DND-41 (cell line): ENCODE measurements around the gene LLGL2.

ENCODE experiments used
- ATAC-seq: fragments of 200-7000 bp; cut with Tn5 transposase; 3 replicates; pipeline ENCODE4 v1.9.1; 2021; ENCODE audit warnings: low read depth; ENCODE audit not compliant: insufficient read depth
- DNase-seq: peaks from one replicate; pipeline ENCODE4 v3.0.0-alpha.2; 2020
- H2AFZ ChIP-seq: 2 replicates; pipeline ENCODE4 v1.6.0; 2012; ENCODE audit warnings: low read depth, low read length
- H3K27ac ChIP-seq: 2 replicates; pipeline ENCODE4 v1.5.1; 2012; ENCODE audit warnings: low read length, inconsistent platforms
- H3K27me3 ChIP-seq: fragments of 200-600 bp; sonication (generic); 2 replicates; pipeline ENCODE4 v1.6.0; 2012; ENCODE audit warnings: low read length, mild to moderate bottlenecking, inconsistent platforms; ENCODE audit not compliant: insufficient read depth, poor library complexity
- H3K36me3 ChIP-seq: 2 replicates; pipeline ENCODE4 v1.5.1; 2012; ENCODE audit warnings: low read length, inconsistent platforms; ENCODE audit not compliant: insufficient read depth
- H3K4me1 ChIP-seq: 2 replicates; pipeline ENCODE4 v1.5.1; 2012; ENCODE audit warnings: mild to moderate bottlenecking, low read length; ENCODE audit not compliant: insufficient read depth
- H3K4me2 ChIP-seq: 2 replicates; pipeline ENCODE4 v1.6.0; 2012; ENCODE audit warnings: mild to moderate bottlenecking, moderate library complexity, low read length, inconsistent platforms; ENCODE audit not compliant: insufficient read depth
- H3K4me3 ChIP-seq, 2 experiments: fragments of 200-600 bp in 1 of 2; shearing (Covaris generic) in 1 of 2; 2 replicates each; pipeline ENCODE4 v1.5.1; 2012 to 2016; ENCODE audit warnings: inconsistent platforms in 2 of 2, low read length in 2 of 2, mild to moderate bottlenecking in 2 of 2, low read depth in 1 of 2, moderate library complexity in 1 of 2
- H3K79me2 ChIP-seq: 2 replicates; pipeline ENCODE4 v1.6.0; 2012; ENCODE audit warnings: low read length, inconsistent platforms; ENCODE audit not compliant: insufficient read depth
- H3K9ac ChIP-seq: 2 replicates; pipeline ENCODE4 v1.6.0; 2012; ENCODE audit warnings: low read depth, mild to moderate bottlenecking, inconsistent platforms, low read length, moderate library complexity
- H3K9me3 ChIP-seq: 2 replicates; pipeline ENCODE4 v1.5.1; 2012; ENCODE audit warnings: low read length, moderate library complexity, mild to moderate bottlenecking, inconsistent platforms; ENCODE audit not compliant: insufficient read depth, severe bottlenecking
- H4K20me1 ChIP-seq: 2 replicates; pipeline ENCODE4 v1.6.0; 2012; ENCODE audit warnings: low read length; ENCODE audit not compliant: insufficient read depth
- CTCF ChIP-seq: IDR thresholded peaks from 2 replicates; pipeline ENCODE4 v1.5.1; 2012; ENCODE audit warnings: borderline replicate concordance, low read length, moderate library complexity, mild to moderate bottlenecking; ENCODE audit not compliant: poor library complexity, severe bottlenecking; ENCODE audit errors: extremely low read depth
- EZH2 ChIP-seq: IDR thresholded peaks from 3 replicates; pipeline ENCODE4 v1.6.1; 2012; ENCODE audit warnings: borderline replicate concordance, low read depth, mild to moderate bottlenecking, moderate library complexity, low read length, inconsistent platforms; ENCODE audit not compliant: severe bottlenecking

Gene LLGL2

GRCh38 chr17:75570772-75571171, 45.3 kb downstream of the LLGL2 start:
- DNase-seq (no peak), ATAC-seq (no peak)
- H3K27ac ChIP-seq, result no peak overlapping the region
- H3K9ac ChIP-seq, result no peak overlapping the region
- H3K4me3 ChIP-seq, result no peak overlapping the region
- H3K79me2 ChIP-seq, result no peaks in the 10 kb centered on the region
- no peaks in the 10 kb centered on the region for H4K20me1 ChIP-seq
- H2AFZ ChIP-seq, result no peak overlapping the region
- H3K9me3 ChIP-seq, result no peaks in the 10 kb centered on the region
- no peak for TF ChIP-seq CTCF
- TF ChIP-seq EZH2, result no peak
- H3K36me3 ChIP-seq, result no peaks in the 10 kb centered on the region
- H3K27me3 ChIP-seq, result no peaks in the 10 kb centered on the region
- no peak overlapping the region for H3K4me2 ChIP-seq
- H3K4me1 ChIP-seq, result no peaks in the 10 kb centered on the region

GRCh38 chr17:75571197-75571884, 45.8 kb downstream of the LLGL2 start:
- Histone ChIP-seq H4K20me1 (no peaks in the 10 kb centered on the region), H3K4me3 (no peak overlapping the region), H3K27ac (no peak overlapping the region), H3K4me2 (no peak overlapping the region), H3K27me3 (no peaks in the 10 kb centered on the region), H3K9me3 (no peaks in the 10 kb centered on the region), H3K36me3 (no peaks in the 10 kb centered on the region), H3K9ac (no peak overlapping the region), H3K79me2 (no peaks in the 10 kb centered on the region), H3K4me1 (no peaks in the 10 kb centered on the region), H2AFZ (no peak overlapping the region)
- ATAC-seq, result peak; percentile 42; the same call in 1 of the 3 replicates
- TF ChIP-seq EZH2 (no peak), CTCF (no peak)
- DNase-seq, result no peak

GRCh38 chr17:75571885-75572215, 46.4 kb downstream of the LLGL2 start:
- Histone ChIP-seq H3K9ac (no peak overlapping the region), H3K36me3 (no peaks in the 10 kb centered on the region), H3K27me3 (no peaks in the 10 kb centered on the region), H4K20me1 (no peaks in the 10 kb centered on the region), H3K4me1 (no peaks in the 10 kb centered on the region), H3K4me2 (no peak overlapping the region), H3K4me3 (no peak overlapping the region), H3K27ac (no peak overlapping the region), H2AFZ (no peak overlapping the region), H3K79me2 (no peaks in the 10 kb centered on the region), H3K9me3 (no peaks in the 10 kb centered on the region)
- DNase-seq (no peak), ATAC-seq (no peak)
- TF ChIP-seq EZH2, result no peak
- no peak for TF ChIP-seq CTCF
